Measurements from ENCODE around the gene EFCAB8.

- TF ChIP-seq CTCF (IDR thresholded peaks at IDR 0.05; ENCODE audit: low read depth, low read length, missing input control) (no peak), REST (IDR thresholded peaks at IDR 0.05) (no peak)
These were observed 38.0 kb downstream of the EFCAB8 start for GRCh38 chr20:32896521-32897280.

All from liver (tissue), 2 donors.